ENCODE results near the gene RAB7A. TPM values are rescaled to one million over a fixed set of nuclear protein-coding genes. Genes with fewer than 3 reads are reported as not detected.

Gene RAB7A
- total RNA-seq, 4 donors from 2014 or later, result 81.0 to 116 (median 87.0) TPM

DNA sequence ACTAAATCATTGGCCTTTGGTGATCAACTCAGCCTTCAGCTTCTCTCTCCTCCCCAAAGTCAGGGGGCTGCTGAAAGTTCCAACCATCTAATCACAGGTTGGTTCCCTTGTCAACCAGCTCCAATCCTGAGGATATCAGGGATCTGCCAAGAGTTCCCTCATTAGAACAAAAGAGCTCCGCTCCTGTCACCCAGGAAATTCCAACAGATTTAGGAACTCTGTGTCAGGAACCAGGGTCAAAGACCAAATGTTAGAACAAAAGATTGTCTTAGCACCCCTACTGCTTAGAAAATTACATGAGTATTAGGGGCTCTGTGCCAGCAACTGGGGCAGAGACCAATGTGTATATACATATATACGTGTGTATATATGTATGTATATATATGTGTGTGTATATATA, 32.3 kb upstream of the RAB7A start:
- Histone ChIP-seq H3K9me3 (no peaks in the 10 kb centered on the region), H3K4me1 (peaks cover 0 to 5% (median under 1%) of the 10 kb centered on the region in 4 donors), H3K36me3 (no peaks in the 10 kb centered on the region), H3K4me3 (no peak overlapping the region), H3K27me3 (peaks cover 0 to 15% (median 0%) of the 10 kb centered on the region in 4 donors), H3K27ac (replicated peaks in 1 of 4) (no peak overlapping the region)
- intact Hi-C loops (cut with DNase I), result no loop called here
- WGBS, result 0% methylated on average over 1 of the region's 2 CpGs
- DNase-seq (ENCODE audit: extremely low spot score), result no peak
- no peak for TF ChIP-seq EP300 (IDR thresholded peaks at IDR 0.05)

DNA sequence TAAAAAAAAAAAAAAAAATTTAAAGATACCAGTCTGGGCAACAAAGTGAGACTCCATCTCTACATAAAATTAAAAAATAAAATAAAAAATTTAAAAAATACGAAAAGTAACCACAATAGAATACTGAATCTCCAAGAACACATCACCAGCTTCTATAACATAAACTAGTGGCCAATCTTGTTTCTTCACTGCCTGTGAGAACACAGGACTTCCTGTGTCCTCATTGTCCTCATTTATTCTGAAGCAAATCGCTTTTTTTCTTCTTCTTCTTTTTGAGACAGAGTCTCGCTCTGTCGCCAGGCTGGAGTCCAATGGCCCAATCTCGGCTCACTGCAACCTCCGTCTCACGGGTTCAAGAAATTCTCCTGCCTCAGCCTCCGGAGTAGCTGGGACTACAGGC, 28.6 kb upstream of the RAB7A start:
- H3K36me3 ChIP-seq, result no peaks in the 10 kb centered on the region
- no peaks in the 10 kb centered on the region for H3K9me3 ChIP-seq
- intact Hi-C loops (cut with DNase I), result no loop called here
- H3K27ac ChIP-seq (replicated peaks in 1 of 4), result no peak overlapping the region
- WGBS, result 87% methylated on average over 8 of the region's 8 CpGs
- H3K27me3 ChIP-seq, result peaks cover 0 to 8% (median 0%) of the 10 kb centered on the region in 4 donors
- DNase-seq (ENCODE audit: extremely low spot score), result no peak
- no peak overlapping the region for H3K4me3 ChIP-seq
- H3K4me1 ChIP-seq, result peaks cover 0 to 22% (median 9%) of the 10 kb centered on the region in 4 donors
- TF ChIP-seq POLR2A (IDR thresholded peaks at IDR 0.05; ENCODE audit: low read depth), result no peak
- no peak for TF ChIP-seq POLR2AphosphoS5 (IDR thresholded peaks at IDR 0.05)
- TF ChIP-seq EP300 (IDR thresholded peaks at IDR 0.05), result no peak
- TF ChIP-seq, protein P1, sequence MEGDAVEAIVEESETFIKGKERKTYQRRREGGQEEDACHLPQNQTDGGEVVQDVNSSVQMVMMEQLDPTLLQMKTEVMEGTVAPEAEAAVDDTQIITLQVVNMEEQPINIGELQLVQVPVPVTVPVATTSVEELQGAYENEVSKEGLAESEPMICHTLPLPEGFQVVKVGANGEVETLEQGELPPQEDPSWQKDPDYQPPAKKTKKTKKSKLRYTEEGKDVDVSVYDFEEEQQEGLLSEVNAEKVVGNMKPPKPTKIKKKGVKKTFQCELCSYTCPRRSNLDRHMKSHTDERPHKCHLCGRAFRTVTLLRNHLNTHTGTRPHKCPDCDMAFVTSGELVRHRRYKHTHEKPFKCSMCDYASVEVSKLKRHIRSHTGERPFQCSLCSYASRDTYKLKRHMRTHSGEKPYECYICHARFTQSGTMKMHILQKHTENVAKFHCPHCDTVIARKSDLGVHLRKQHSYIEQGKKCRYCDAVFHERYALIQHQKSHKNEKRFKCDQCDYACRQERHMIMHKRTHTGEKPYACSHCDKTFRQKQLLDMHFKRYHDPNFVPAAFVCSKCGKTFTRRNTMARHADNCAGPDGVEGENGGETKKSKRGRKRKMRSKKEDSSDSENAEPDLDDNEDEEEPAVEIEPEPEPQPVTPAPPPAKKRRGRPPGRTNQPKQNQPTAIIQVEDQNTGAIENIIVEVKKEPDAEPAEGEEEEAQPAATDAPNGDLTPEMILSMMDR (IDR thresholded peaks at IDR 0.05), result no peak

DNA sequence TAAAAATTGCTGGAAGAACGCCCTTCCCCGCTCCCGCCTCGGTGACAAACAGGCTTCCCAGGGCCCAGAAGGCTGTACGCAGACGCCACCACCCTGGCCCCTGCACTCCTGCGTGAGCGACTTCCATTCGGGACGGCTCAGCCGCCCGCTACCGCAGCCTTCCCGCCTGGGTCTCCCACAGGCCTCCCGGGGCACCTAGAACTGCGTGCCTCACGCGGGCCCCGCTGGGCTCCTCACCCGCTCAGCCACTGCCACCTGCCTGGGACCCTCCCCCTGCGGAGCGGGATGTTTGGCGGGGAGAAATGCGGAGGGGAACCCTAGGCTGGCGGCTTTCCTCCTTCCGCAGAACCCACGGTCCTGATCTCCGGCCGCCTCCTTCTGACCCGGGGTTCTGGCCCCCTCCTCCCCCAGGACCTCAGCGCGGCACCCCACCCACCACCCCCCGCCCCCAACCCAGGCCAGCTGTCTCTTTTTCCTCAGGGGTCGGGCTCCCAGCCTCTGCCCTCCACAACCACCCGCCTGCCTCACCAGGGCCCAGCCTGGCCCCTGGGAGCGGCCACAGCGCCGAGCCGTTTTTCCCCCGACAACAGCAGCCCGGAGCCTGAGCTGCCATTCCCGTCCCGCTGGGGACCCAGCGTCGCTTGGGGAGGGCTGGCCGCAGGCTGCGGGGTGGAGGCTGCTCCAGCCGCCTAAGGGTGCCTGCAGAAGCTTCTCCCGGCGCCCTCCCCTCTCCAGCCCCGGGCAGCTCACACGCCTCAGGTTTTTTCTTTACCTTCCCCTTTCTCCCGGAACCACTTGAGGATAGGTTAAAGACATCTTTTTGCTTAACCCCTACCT, 27.6 kb upstream of the RAB7A start:
- H3K4me3 ChIP-seq, result peak overlapping the region; percentile 62 to 80 (median 65)
- no peaks in the 10 kb centered on the region for H3K27me3 ChIP-seq
- TF ChIP-seq, protein P1 (IDR thresholded peaks at IDR 0.05), result no peak
- peak; percentile 17 to 61 for TF ChIP-seq POLR2AphosphoS5 (IDR thresholded peaks at IDR 0.05)
- intact Hi-C loops (cut with DNase I), result no loop called here
- no peaks in the 10 kb centered on the region for H3K36me3 ChIP-seq
- WGBS, result 10% methylated on average over 47 of the region's 53 CpGs
- peaks cover 0 to 22% (median 9%) of the 10 kb centered on the region in 4 donors for H3K4me1 ChIP-seq
- no peaks in the 10 kb centered on the region for H3K9me3 ChIP-seq
- peak overlapping the region; percentile 84 to 90 (median 88) for H3K27ac ChIP-seq (replicated peaks in 1 of 4)
- no peak for DNase-seq (ENCODE audit: extremely low spot score)

DNA sequence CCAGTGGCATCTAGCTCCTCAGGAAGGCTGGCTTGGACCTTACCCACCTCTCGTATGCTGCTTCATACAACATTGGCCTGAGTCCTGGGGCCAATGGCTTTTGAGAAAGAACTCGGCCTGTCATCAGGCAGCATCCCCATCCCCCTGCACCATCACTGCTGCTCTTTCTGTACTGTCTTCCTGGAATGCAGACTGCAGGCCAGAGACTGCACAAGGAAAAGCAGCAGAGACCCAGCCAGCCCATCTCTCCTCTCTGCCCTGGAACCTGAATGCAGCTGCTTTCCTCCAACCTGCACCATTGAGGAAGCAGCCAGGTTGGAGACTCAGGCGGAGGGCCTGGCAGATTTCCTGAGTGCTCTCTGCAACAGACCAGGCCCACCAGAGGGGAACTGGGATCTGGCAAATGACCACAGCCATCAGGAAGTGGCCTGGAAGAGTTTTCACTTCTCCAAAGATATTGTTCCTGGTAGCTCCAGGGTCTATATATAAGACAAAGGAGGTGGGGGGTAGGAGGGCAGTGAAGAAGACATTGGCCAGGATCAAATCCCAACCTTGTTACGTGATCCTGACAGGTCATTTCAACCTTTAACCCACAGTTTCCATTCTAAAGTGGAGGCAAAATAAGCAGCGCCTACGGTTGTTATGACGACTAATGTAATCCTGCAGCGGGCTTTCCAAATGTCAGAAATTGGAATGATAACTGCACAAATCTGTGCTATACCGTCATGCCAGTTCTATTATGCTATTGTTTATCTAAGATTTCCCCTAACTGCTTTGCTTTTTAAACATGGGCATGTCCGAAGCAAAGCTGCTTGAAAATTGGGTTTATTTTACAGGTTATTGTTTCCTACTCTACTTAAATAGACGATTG, 24.4 kb upstream of the RAB7A start:
- peaks cover 0 to 22% (median 9%) of the 10 kb centered on the region in 4 donors for H3K4me1 ChIP-seq
- no peaks in the 10 kb centered on the region for H3K9me3 ChIP-seq
- intact Hi-C loops (cut with DNase I), result no loop called here
- H3K36me3 ChIP-seq, result no peaks in the 10 kb centered on the region
- no peak overlapping the region for H3K27ac ChIP-seq (replicated peaks in 1 of 4)
- TF ChIP-seq, protein P1 (IDR thresholded peaks at IDR 0.05), result no peak
- TF ChIP-seq EP300 (IDR thresholded peaks at IDR 0.05) (no peak), POLR2A (IDR thresholded peaks at IDR 0.05; ENCODE audit: low read depth) (no peak), POLR2AphosphoS5 (IDR thresholded peaks at IDR 0.05) (no peak)
- no peak overlapping the region for H3K4me3 ChIP-seq
- no peak for DNase-seq (ENCODE audit: extremely low spot score)
- 44% methylated on average over 8 of the region's 11 CpGs for WGBS
- no peaks in the 10 kb centered on the region for H3K27me3 ChIP-seq

DNA sequence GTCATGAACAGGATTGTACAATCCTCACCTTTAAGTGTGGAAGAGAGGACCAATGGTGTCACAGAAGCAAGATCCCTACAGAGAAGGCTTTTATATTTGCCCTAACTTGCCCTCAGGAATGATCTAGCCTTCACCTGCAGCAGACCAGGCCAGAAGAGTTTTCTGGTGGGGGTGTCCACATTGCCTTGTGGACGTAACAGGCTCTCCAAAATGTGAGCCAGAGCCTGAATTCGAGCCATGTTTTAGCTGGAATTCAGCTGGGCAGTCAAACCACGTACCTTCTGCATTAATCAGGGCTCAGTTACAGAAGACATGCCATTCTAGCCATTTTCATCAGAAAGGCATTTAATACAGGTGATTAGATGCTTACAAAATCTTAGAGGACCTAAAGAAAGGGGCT, 23.6 kb upstream of the RAB7A start:
- WGBS, result 90% methylated on average over 3 of the region's 3 CpGs

More for the DNA sequence above, 23.6 kb upstream of the RAB7A start:
- Histone ChIP-seq H3K4me1 (peaks cover 0 to 22% (median 9%) of the 10 kb centered on the region in 4 donors), H3K27ac (replicated peaks in 1 of 4) (no peak overlapping the region), H3K4me3 (no peak overlapping the region), H3K9me3 (no peaks in the 10 kb centered on the region), H3K27me3 (no peaks in the 10 kb centered on the region), H3K36me3 (no peaks in the 10 kb centered on the region)
- DNase-seq (ENCODE audit: extremely low spot score), result no peak
- intact Hi-C loops (cut with DNase I), result no loop called here
- TF ChIP-seq EP300 (IDR thresholded peaks at IDR 0.05) (no peak), POLR2AphosphoS5 (IDR thresholded peaks at IDR 0.05) (no peak), POLR2A (IDR thresholded peaks at IDR 0.05; ENCODE audit: low read depth) (no peak)
- TF ChIP-seq, protein P1 (IDR thresholded peaks at IDR 0.05), result no peak
